SU-DHL-6 (cell line): ENCODE results near the gene TMEM175.

ENCODE experiments used
- EZH2phosphoT487 ChIP-seq: fragments of 200-600 bp; sonication (generic), shearing (Covaris generic); conservative IDR thresholded peaks from 2 replicates; pipeline ENCODE4 v1.6.1; 2018; ENCODE audit warnings: mild to moderate bottlenecking, antibody characterized with exemption, low read length, moderate library complexity, mixed read lengths
- TF ChIP-seq, protein P1 (sequence below): fragments of 200-600 bp; sonication (generic); IDR thresholded peaks from one replicate; pipeline ENCODE4 v1.5.1; 2017; ENCODE audit warnings: antibody characterized with exemption, mild to moderate bottlenecking, low read length, moderate library complexity; ENCODE audit not compliant: insufficient read depth, poor library complexity, severe bottlenecking

GRCh38 chr4:947491-947971 lies 15.3 kb downstream of the TMEM175 start:
- TF ChIP-seq, protein P1, sequence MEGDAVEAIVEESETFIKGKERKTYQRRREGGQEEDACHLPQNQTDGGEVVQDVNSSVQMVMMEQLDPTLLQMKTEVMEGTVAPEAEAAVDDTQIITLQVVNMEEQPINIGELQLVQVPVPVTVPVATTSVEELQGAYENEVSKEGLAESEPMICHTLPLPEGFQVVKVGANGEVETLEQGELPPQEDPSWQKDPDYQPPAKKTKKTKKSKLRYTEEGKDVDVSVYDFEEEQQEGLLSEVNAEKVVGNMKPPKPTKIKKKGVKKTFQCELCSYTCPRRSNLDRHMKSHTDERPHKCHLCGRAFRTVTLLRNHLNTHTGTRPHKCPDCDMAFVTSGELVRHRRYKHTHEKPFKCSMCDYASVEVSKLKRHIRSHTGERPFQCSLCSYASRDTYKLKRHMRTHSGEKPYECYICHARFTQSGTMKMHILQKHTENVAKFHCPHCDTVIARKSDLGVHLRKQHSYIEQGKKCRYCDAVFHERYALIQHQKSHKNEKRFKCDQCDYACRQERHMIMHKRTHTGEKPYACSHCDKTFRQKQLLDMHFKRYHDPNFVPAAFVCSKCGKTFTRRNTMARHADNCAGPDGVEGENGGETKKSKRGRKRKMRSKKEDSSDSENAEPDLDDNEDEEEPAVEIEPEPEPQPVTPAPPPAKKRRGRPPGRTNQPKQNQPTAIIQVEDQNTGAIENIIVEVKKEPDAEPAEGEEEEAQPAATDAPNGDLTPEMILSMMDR, result no peak
- no peak for TF ChIP-seq EZH2phosphoT487
